ENCODE results near the gene EXD2. TPM values are rescaled to one million over a fixed set of nuclear protein-coding genes. Genes with fewer than 3 reads are reported as not detected.

EXD2 gene
- total and polyA plus RNA-seq, 11 donors = 7.2 to 20.9 (median 16.1) TPM

DNA sequence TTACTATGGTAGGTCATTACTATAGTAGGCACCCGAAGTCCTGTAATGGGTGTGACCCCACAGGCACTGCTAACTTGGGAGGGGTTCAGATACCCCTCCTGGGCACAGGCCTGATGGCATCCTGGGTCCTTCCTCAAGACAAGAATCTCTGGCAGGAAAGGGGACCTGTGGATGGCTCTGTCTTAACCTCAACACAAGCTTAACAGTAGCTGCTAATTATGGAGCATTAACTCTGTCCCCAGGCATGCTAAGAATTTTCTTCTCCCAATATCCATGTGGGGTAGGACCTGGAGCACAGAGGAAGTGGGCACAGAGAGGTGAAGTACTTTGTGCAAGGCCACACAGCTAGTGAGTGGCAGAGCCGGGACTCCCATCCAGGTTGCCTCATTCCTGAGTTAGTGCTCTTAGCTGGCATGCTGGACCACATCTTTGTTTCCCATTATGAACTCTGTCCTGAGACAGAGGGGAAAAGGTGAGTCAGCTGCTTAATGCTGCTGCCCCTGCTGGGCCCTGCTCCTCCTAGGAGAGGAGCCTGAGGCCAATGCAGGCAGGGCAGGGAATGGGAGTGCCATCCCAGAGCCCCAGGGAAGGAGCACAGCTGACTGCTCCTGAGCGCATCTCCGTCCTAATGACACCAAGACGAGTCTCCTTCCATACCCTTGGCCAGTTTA is 100.7 kb downstream of the EXD2 start:
- DNase-seq (peak in 1 of 5 donors; percentile 57), ATAC-seq (peak; percentile 6 to 71 (median 26))
- no peak for TF ChIP-seq POLR2A (IDR thresholded peaks at IDR 0.05)
- TF ChIP-seq, protein P1, sequence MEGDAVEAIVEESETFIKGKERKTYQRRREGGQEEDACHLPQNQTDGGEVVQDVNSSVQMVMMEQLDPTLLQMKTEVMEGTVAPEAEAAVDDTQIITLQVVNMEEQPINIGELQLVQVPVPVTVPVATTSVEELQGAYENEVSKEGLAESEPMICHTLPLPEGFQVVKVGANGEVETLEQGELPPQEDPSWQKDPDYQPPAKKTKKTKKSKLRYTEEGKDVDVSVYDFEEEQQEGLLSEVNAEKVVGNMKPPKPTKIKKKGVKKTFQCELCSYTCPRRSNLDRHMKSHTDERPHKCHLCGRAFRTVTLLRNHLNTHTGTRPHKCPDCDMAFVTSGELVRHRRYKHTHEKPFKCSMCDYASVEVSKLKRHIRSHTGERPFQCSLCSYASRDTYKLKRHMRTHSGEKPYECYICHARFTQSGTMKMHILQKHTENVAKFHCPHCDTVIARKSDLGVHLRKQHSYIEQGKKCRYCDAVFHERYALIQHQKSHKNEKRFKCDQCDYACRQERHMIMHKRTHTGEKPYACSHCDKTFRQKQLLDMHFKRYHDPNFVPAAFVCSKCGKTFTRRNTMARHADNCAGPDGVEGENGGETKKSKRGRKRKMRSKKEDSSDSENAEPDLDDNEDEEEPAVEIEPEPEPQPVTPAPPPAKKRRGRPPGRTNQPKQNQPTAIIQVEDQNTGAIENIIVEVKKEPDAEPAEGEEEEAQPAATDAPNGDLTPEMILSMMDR (IDR thresholded peaks at IDR 0.05) = no peak
- Histone ChIP-seq H3K4me1 (peaks cover 3 to 65% (median 43%) of the 10 kb centered on the region in 12 donors), H3K27ac (peak overlapping the region in 9 of 12 donors; percentile 3 to 69 (median 62)), H3K27me3 (no peaks in the 10 kb centered on the region), H3K36me3 (no peaks in the 10 kb centered on the region), H3K9me3 (no peaks in the 10 kb centered on the region), H3K4me3 (no peak overlapping the region)
- intact Hi-C loops (cut with DNase I) = loop anchor here in 1 of 10 donors (2.0 kb wide), 1 partner anchor 31 kb away; the partner anchor contains the start of gene GALNT16
- WGBS, 4 donors = 62 to 77% (median 69%) methylated on average over 4 to 5 of the region's 5 CpGs

Other genes starting within 250 kb of the EXD2 start
- 100 to 1,000 TPM in 6 of 9 donors, 10 to 100 TPM in 3; 63.6 to 252 (median 110) TPM for gene ACTN1, start 212.2 kb upstream of the EXD2 start, total RNA-seq
- 10 to 100 TPM; 48.4 to 88.2 TPM for gene ACTN1, start 212.2 kb upstream of the EXD2 start, polyA plus RNA-seq
- gene DCAF5, start 38.4 kb upstream of the EXD2 start, total RNA-seq = 10 to 100 TPM; 44.8 to 71.7 (median 58.8) TPM
- gene DCAF5, start 38.4 kb upstream of the EXD2 start, polyA plus RNA-seq = 10 to 100 TPM; 16.8 to 38.9 TPM
- gene GALNT16, start 68.7 kb downstream of the EXD2 start, total RNA-seq = 10 to 100 TPM; 42.5 to 81.6 (median 62.4) TPM
- 10 to 100 TPM; 17.0 to 48.6 TPM for gene GALNT16, start 68.7 kb downstream of the EXD2 start, polyA plus RNA-seq
- gene ERH, start 206.8 kb downstream of the EXD2 start, total RNA-seq = 100 to 1,000 TPM in 7 of 9 donors, 10 to 100 TPM in 2; 44.3 to 147 (median 128) TPM
- gene ERH, start 206.8 kb downstream of the EXD2 start, polyA plus RNA-seq = 100 to 1,000 TPM; 111 to 143 TPM
- 10 to 100 TPM; 16.9 to 37.5 (median 25.5) TPM for gene SLC39A9, start 207.2 kb downstream of the EXD2 start, total RNA-seq
- 10 to 100 TPM in 1 of 2 donors, 1 to 10 TPM in 1; 7.2 to 26.9 TPM for gene SLC39A9, start 207.2 kb downstream of the EXD2 start, polyA plus RNA-seq